Small intestine (tissue), 7 donors: ENCODE data around the gene FAM234B. TPM values are rescaled to one million over a fixed set of nuclear protein-coding genes. Genes with fewer than 3 reads are reported as not detected.

Source experiments
- DNase-seq, 2 donors: peaks; one replicate each; pipeline versions ENCODE4 v3.0.0 to v3.0.0-alpha.2; 2013
- FAIRE-seq: peaks from 2 replicates; lab custom pipeline; 2012; peaks lifted over from hg19 to GRCh38; lab: Jason Lieb, UNC
- H3K27ac ChIP-seq, 3 donors: one replicate each; pipeline ENCODE4 v1.5.1; 2013; ENCODE audit warnings: low read length in 2 of 3, mild to moderate bottlenecking in 2 of 3, control low read depth in 1 of 3, inconsistent platforms in 1 of 3, low read depth in 1 of 3, moderate library complexity in 1 of 3
- H3K27me3 ChIP-seq, 3 donors: one replicate each; pipeline ENCODE4 v1.6.1; 2013; ENCODE audit warnings: low read length in 3 of 3, inconsistent platforms in 1 of 3; ENCODE audit not compliant: control insufficient read depth in 3 of 3, insufficient read depth in 3 of 3
- H3K36me3 ChIP-seq, 3 donors: one replicate each; pipeline ENCODE4 v1.6.1; 2013; ENCODE audit warnings: low read length in 3 of 3, inconsistent platforms in 1 of 3, low read depth in 1 of 3, mild to moderate bottlenecking in 1 of 3, moderate library complexity in 1 of 3; ENCODE audit not compliant: control insufficient read depth in 3 of 3, insufficient read depth in 2 of 3
- H3K4me1 ChIP-seq, 3 donors: one replicate each; pipeline ENCODE4 v1.6.1; 2013; ENCODE audit warnings: low read length in 2 of 3, inconsistent platforms in 1 of 3, low read depth in 1 of 3, mild to moderate bottlenecking in 1 of 3, moderate library complexity in 1 of 3; ENCODE audit not compliant: control insufficient read depth in 3 of 3, insufficient read depth in 2 of 3
- H3K4me3 ChIP-seq, 3 donors: one replicate each; pipeline ENCODE4 v1.5.1; 2013; ENCODE audit warnings: low read length in 3 of 3, control low read depth in 1 of 3, inconsistent platforms in 1 of 3, low read depth in 1 of 3, mild to moderate bottlenecking in 1 of 3, moderate library complexity in 1 of 3
- H3K9me3 ChIP-seq, 2 donors: one replicate each; pipeline ENCODE4 v1.6.1; 2013; ENCODE audit warnings: low read depth in 1 of 2, low read length in 1 of 2; ENCODE audit not compliant: control insufficient read depth in 2 of 2, insufficient read depth in 1 of 2
- WGBS, 3 donors: extraction: QIAGEN DNeasy Blood & Tissue Kit; methylation state at CpG; one replicate each; pipeline ENCODE4 v1.1.7; 2013; 5-methylcytosine and 5-hydroxymethylcytosine counted together
- polyA plus RNA-seq, 4 donors: library from polyadenylated mRNA; stranded (reverse) in 3 of 4; unstranded in 1 of 4; fragments of 200-250 nt in 3 of 4; fragments of 120-200 nt in 1 of 4; gene quantifications; one replicate each; pipeline versions ENCODE4 v1.2.1 to v1.2.3, GENCODE V29; 2013
- donor health status: healthy with polysubstance abuse.
- donor health status: control.
- donor health status: control.
- donor health status: Bipolar disorder and iron deficiency.
- donor health status: healthy.

FAM234B gene
- polyA plus RNA-seq, 4 donors: 0.45 to 7.8 (median 1.4) TPM

DNA sequence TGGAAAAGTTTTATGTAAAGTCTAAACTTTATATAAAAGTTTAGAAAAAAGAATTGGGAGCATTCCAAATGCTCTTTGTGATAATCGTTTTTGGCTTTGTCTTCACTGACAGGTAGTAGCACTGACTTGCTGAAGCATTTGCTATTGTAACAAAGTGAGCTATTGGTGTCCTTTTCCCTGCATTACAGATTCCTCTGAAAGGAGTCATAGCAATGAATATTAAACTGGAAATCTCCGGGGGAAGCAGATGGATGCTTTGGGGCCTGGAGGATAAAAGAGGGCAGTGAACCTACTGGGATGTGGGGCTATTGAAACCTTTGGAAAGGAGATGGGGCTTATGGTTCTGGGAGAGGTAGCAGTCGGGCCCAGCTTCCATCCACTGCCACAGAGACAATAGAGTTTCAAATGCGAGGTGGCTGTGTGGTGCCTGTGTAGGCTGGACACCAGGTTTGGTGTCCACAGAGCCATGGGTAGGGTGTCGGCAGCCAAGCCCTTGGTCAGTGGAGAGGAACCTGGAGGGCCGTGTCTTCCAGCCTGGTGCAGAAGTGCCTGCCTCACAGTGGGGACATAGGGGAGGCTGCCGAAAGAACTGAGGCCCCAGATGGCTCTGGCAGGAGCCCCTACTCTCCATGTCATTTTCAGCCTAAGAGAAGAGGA is 49.1 kb downstream of the FAM234B start:
- Histone ChIP-seq H3K4me1 (peaks cover 13 to 32% (median 13%) of the 10 kb centered on the region in 3 donors), H3K9me3 (no peaks in the 10 kb centered on the region), H3K4me3 (no peak overlapping the region), H3K27me3 (peaks cover 0 to 4% (median 0%) of the 10 kb centered on the region in 3 donors), H3K27ac (no peak overlapping the region), H3K36me3 (peaks cover 0 to 2% (median 0%) of the 10 kb centered on the region in 3 donors)
- no peak for DNase-seq
- no peak for FAIRE-seq
- 58 to 67% (median 59%) methylated on average over 7 of the region's 7 CpGs for WGBS, 3 donors

DNA sequence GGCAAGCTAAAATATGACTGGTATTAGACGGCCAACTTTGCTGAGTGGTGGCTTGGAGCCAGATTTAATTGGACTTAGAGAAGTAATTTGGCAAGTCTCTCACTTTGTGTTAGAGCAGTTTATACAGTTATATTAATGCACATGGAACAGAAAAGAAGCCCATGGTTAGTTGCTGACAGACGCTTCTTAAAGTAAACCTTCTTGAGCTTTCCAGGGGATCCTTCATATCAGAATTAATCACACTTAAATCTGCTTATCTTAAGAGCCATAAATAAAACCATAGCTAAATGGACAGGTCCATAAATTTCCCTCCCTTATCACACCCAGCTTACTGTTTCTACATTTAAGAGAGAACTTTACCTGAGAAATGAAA is 49.7 kb downstream of the FAM234B start:
- 11 to 36% (median 20%) methylated on average over 2 of the region's 2 CpGs for WGBS, 3 donors
- H3K4me3 ChIP-seq: no peak overlapping the region
- peaks cover 16 to 38% (median 16%) of the 10 kb centered on the region in 3 donors for H3K4me1 ChIP-seq
- DNase-seq (peak in 1 of 2 donors; percentile 47), FAIRE-seq (no peak)
- H3K27ac ChIP-seq: no peak overlapping the region
- H3K27me3 ChIP-seq: peaks cover 0 to 4% (median 0%) of the 10 kb centered on the region in 3 donors
- peaks cover 0 to 2% (median 0%) of the 10 kb centered on the region in 3 donors for H3K36me3 ChIP-seq
- no peaks in the 10 kb centered on the region for H3K9me3 ChIP-seq

DNA sequence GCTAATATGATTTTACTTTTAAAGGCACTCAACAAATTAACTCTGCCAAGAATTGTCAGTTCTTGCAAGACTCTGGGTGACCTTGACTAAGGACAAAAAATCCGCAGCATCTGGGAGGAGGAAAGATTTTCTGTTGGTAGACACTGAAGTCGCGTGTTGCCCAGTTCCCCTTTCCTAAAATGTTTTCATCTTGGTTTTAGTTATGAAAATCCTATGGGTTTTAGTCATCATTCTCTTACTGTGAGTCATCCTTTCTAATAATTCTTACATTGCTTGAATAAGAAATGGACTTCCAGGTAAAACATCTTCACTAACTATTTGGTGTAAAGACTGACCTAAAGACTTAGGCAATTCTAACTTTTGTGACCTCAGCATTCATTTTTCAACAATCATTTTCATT is 50.2 kb downstream of the FAM234B start:
- Histone ChIP-seq H3K36me3 (peaks cover 0 to 2% (median 0%) of the 10 kb centered on the region in 3 donors), H3K27me3 (no peaks in the 10 kb centered on the region), H3K27ac (no peak overlapping the region), H3K9me3 (no peaks in the 10 kb centered on the region), H3K4me1 (peaks cover 18 to 38% (median 22%) of the 10 kb centered on the region in 3 donors), H3K4me3 (no peak overlapping the region)
- WGBS, 3 donors: 55 to 69% (median 55%) methylated on average over 3 of the region's 3 CpGs
- no peak for FAIRE-seq
- DNase-seq: no peak

DNA sequence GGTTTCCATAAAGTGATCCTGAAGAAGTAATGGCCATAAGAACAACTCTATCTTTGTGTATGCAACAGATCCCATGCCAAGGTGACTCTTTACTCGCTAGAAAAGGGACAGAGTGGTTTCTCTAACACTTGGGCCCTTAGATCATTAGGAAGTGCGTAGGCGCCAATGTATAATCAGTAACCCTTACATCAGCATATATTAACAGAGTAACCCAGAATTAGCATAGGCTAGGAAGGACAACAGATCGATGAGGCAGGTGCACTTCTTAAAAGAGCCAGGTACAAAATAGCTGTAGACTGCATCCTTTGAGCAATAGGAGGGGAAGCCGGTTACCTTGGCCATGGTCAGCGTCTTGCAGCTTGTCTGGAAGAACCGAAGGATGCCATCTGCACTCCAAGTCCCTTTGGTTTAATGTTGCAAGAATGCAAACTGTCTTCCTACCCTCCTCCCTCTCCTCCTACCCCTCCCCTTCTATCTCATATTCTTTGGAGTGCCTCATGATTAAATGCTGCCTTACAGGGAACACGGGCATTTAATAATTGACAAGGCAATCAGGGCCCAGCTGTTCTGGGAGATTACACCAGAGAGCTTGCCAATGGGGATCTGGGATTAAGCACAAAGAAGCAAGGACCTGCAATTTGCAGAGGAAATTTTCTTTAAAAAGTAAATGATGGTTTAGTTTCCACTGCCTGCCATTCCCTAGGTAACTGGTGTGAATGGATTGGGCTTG is 51.2 kb downstream of the FAM234B start:
- H3K27ac ChIP-seq: no peak overlapping the region
- peak; percentile 61 to 82 for DNase-seq
- WGBS, 3 donors: 31 to 71% (median 43%) methylated on average over 8 of the region's 8 CpGs

DNA sequence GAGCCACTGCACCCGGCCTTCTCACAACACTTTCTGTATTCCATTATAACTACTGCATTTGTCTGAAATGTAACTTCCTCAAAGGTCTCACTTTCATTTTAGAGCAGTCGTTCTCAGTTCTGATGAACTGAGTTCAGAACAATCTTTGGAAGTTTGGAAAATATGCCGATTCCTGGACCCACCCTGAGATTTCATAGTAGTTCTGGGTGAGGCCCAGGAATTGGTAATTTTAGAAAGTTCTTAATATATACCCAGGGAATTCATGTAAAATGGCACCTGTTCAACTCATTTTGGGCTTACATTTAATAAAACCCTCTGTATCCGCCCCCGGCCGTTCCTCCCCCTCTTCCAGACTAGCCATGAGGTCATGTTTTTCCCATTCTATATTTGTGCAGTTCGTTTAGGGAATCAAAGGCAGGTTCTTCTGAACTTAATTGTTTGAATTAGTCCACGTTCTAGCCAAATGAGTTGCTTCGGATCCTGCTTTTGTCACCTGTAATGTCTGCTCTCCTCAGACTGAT is 53.4 kb downstream of the FAM234B start:
- Histone ChIP-seq H3K9me3 (no peaks in the 10 kb centered on the region), H3K36me3 (no peaks in the 10 kb centered on the region), H3K4me3 (no peak overlapping the region), H3K27ac (peak overlapping the region; percentile 9 to 94 (median 65)), H3K27me3 (no peaks in the 10 kb centered on the region), H3K4me1 (peaks cover 18 to 50% (median 28%) of the 10 kb centered on the region in 3 donors)
- FAIRE-seq (no peak), DNase-seq (peak in 1 of 2 donors; percentile 57)
- 15 to 33% (median 24%) methylated on average over 9 of the region's 9 CpGs for WGBS, 3 donors

More for the DNA sequence above, 51.2 kb downstream of the FAM234B start:
- H3K4me3 ChIP-seq: no peak overlapping the region
- H3K36me3 ChIP-seq: peaks cover 0 to under 1% (median 0%) of the 10 kb centered on the region in 3 donors
- H3K27me3 ChIP-seq: no peaks in the 10 kb centered on the region
- H3K4me1 ChIP-seq: peaks cover 18 to 42% (median 27%) of the 10 kb centered on the region in 3 donors
- no peak for FAIRE-seq
- H3K9me3 ChIP-seq: no peaks in the 10 kb centered on the region

DNA sequence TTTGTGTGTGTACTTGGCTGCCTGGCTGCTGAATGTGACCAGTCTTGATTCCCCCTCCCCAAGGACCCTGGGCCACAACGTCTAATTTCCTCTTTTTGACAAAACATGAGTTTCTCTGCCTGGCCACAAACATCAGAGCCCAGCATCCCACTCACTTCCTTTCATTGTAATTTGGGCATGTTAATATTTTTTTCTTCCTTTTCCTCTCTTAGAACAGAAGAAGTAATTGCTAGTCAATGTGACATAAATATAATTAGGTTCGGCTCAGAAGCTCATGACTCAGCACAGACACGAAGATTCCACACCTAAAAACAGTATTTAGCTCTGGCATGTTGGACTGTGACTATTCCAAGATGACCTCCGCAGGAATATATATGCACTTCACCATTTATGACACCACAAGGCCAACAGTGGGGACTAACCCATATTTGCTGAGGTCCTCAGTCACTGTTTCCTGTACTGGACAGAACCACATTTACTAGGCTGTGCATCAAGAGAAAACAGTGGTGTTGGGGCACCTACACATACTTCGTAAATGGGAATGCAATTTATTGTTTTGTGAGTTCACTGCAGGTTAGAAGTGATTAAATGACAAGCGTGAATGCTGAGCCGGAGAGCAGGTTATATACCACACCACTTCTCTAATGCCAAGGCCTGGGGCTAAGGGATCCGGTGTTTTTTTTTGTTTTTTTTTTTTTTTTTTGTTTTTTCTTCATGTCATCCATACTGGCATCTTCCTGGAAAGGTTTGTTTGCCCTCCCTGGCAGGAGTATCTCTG is 55.1 kb downstream of the FAM234B start:
- peak in 1 of 2 donors; percentile 33 for DNase-seq
- Histone ChIP-seq H3K27ac (peak overlapping the region; percentile 12 to 94 (median 79)), H3K36me3 (no peaks in the 10 kb centered on the region), H3K9me3 (no peaks in the 10 kb centered on the region), H3K27me3 (no peaks in the 10 kb centered on the region), H3K4me1 (peaks cover 20 to 43% (median 21%) of the 10 kb centered on the region in 3 donors), H3K4me3 (no peak overlapping the region)
- no peak for FAIRE-seq
- 54 to 71% (median 59%) methylated on average over 8 of the region's 8 CpGs for WGBS, 3 donors

DNA sequence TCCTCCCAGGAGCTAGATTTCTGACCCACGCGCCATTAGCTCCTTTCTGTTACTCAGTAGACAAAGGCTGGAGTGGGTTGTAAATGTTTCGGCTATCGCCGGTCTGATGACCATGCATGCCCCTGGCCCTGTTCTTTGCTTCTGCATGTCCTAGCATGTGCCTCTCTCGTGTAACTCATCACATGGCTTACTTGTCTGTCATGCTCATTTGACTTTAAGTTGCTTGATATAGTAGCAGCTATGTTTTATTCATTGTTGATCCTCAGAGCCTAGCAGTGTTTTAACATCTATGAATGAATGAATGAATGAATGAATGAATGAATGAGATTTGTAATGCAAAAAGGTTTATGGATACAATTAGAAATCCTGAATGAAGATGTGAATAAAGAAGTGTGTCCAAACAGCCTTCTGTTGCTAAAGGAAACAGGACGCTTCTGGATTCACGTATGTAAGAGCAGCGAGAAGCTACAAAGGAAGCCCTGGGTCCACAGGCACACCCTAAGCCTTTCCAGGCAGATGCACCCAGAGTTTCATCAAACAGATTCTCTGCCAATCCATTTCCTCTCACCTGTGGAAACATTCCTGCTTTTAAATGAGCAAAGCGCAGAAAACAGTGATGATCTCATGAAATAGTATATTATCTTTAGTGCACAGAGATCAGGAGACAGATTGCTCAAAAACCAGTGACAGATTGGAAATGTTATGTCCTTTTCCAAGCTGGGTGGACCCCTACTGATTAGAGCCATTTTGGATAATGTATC is 55.8 kb downstream of the FAM234B start:
- FAIRE-seq: no peak
- Histone ChIP-seq H3K36me3 (no peaks in the 10 kb centered on the region), H3K27me3 (no peaks in the 10 kb centered on the region), H3K9me3 (no peaks in the 10 kb centered on the region), H3K27ac (peak overlapping the region in 2 of 3 donors; percentile 75 to 94), H3K4me3 (no peak overlapping the region), H3K4me1 (peaks cover 18 to 42% (median 21%) of the 10 kb centered on the region in 3 donors)
- 84 to 87% (median 86%) methylated on average over 10 of the region's 10 CpGs for WGBS, 3 donors
- DNase-seq: no peak
